Muscle layer of colon (tissue), 2 donors: Measurements from ENCODE around the gene UBL5.

ENCODE experiments used
- H3K27ac ChIP-seq: one replicate; pipeline ENCODE4 v1.7.0; 2013; ENCODE audit warnings: low read depth, mild to moderate bottlenecking, low read length, moderate library complexity
- H3K27me3 ChIP-seq, 2 donors: one replicate each; pipeline ENCODE4 v1.7.0; 2013; ENCODE audit warnings: low read length in 2 of 2, mild to moderate bottlenecking in 2 of 2; ENCODE audit not compliant: insufficient read depth in 2 of 2, control insufficient read depth in 1 of 2
- H3K36me3 ChIP-seq: one replicate; pipeline ENCODE4 v1.7.0; 2013; ENCODE audit warnings: mild to moderate bottlenecking, low read length; ENCODE audit not compliant: insufficient read depth
- H3K4me1 ChIP-seq: one replicate; pipeline ENCODE4 v1.7.0; 2013; ENCODE audit warnings: mild to moderate bottlenecking, low read length; ENCODE audit not compliant: insufficient read depth
- H3K4me3 ChIP-seq, 2 donors: one replicate each; pipeline ENCODE4 v1.7.0; 2013; ENCODE audit warnings: low read length in 2 of 2, low read depth in 1 of 2, mild to moderate bottlenecking in 1 of 2, moderate library complexity in 1 of 2
- H3K9ac ChIP-seq: one replicate; pipeline ENCODE4 v1.7.0; 2013; ENCODE audit warnings: low read length
- H3K9me3 ChIP-seq: one replicate; pipeline ENCODE4 v1.7.0; 2013; ENCODE audit warnings: mild to moderate bottlenecking, low read length
- donor health status: abdominal sarcoma.
- donor health status: Adenocarcinoma of cecum.

The UBL5 gene

DNA sequence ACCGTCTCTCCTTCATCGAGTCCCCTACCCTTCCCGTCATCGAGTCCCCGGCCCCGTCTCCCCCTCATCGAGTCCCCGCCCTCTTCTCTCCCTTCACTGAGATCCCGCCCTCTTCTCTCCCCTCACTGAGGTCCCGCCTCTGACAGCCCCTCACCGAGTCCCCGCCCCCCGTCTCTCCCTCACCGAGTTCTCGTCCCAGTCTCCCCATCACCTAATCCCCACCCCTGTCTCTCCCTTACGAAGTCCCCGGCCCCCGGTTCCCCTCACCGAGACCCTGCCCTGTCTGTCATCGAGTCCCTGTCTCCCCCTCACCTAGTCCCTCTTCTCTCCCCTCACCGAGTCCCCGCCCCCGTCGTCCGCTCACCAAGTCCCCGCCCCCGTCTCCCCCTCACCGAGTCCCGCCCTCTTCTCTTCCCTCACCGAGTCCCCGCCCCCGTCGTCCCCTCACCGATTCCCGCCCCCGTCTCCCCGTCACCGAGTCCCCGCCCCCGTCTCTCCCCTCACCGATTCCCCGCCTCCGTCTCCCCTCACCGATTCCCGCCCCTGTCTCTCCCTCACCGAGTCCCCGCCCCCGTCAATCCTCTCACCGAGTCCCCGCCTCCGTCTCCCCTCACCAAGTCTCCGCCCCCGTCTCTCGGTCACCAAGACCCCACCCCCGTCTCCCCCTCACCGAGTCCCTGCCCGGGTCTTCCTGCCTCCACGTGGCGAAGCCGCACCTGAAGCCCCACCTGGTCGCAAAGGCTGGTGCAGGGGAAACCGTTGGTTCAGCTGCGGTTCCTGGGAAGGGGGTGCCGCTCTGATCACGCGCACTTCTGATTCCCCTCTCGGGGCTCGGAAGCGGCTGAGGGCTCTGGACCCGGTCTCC is 35.3 kb upstream of the UBL5 start:
- Histone ChIP-seq H3K9me3 (no peaks in the 10 kb centered on the region), H3K9ac (peak overlapping the region; percentile 49), H3K4me3 (peak overlapping the region; percentile 52 to 84), H3K27ac (peak overlapping the region; percentile 84), H3K36me3 (no peaks in the 10 kb centered on the region), H3K27me3 (no peaks in the 10 kb centered on the region), H3K4me1 (no peaks in the 10 kb centered on the region)

DNA sequence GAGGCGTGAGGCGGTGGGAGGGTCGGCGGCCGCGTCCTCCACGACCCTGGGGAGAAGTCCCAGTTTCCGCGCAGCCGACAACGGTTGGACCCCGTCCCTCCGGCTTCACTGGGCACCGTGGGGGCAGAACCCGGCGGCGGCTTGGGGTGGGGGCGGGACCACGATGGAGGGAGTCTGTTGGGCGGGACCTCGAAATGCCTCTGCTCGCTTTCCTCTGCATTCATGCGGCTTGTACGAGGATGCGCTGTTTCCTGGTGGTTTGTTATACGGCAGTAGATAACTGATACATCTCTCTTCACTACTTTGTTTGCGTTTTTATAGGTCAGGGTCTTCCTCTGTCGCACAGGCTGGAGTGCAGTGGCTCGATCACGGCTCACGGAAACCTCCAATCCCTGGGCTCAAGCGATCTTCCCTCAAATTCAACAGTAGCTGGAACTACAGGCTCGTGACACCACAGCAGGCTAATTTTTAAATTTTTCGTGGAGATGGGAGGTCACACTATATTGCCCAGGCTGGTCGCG is 34.6 kb upstream of the UBL5 start:
- peak overlapping the region; percentile 49 for H3K9ac ChIP-seq
- no peaks in the 10 kb centered on the region for H3K4me1 ChIP-seq
- peak overlapping the region; percentile 52 to 84 for H3K4me3 ChIP-seq
- no peaks in the 10 kb centered on the region for H3K36me3 ChIP-seq
- peak overlapping the region; percentile 84 for H3K27ac ChIP-seq
- H3K27me3 ChIP-seq: no peaks in the 10 kb centered on the region
- no peaks in the 10 kb centered on the region for H3K9me3 ChIP-seq

DNA sequence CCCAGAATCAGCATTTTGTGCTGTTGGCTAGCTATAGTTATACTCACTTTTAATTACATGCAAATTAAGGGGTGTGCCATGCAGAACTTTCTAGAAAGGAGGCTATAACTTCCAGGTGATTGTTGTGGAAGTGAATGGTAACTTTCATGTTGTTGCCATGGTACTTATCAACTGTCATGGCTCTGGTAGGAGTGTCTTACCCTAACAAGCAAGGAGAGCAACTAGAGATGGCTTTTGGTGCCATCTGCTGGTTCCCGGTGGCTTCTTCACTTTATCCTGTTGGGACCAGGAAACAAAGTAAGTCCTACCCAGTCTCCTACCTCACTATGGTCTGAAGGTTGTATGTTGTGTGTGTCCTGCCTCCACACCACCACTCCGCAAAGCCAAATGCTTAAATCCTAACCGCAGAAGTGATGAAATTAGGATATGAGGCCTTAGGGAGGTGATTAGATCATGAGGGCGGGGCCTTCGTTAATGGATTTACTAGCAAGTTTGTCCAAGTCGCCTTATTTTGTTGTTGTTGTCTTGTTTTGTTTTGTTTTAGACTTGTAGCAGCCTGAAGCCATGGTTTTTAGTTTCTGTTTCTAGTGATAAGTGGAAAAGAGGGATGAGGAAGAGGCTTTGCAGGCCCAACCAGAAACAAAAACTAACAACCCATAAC is 31.5 kb upstream of the UBL5 start:
- no peaks in the 10 kb centered on the region for H3K36me3 ChIP-seq
- no peak overlapping the region for H3K4me3 ChIP-seq
- H3K27ac ChIP-seq: no peak overlapping the region
- H3K9me3 ChIP-seq: no peaks in the 10 kb centered on the region
- H3K9ac ChIP-seq: no peak overlapping the region
- no peaks in the 10 kb centered on the region for H3K4me1 ChIP-seq
- H3K27me3 ChIP-seq: no peaks in the 10 kb centered on the region

DNA sequence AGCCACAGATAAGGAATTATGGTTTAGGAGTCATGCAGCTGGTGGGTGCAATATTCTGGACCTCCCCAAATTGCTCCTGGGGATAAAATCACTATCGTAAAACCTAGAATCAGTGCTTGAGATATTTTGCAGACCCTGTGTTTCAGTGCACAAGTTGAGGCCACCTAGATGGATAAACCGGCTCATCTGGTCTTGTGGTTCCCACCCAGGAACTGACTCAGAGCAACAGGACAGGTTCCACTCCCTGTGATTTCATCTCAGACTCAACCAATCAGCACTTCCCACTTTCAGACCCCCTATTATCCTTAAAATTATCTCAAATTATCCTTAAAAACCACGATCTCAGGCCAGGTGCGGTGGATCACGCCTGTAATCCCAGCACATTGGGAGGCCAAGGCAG is 29.8 kb upstream of the UBL5 start:
- no peak overlapping the region for H3K4me3 ChIP-seq
- H3K36me3 ChIP-seq: no peaks in the 10 kb centered on the region
- H3K27me3 ChIP-seq: no peaks in the 10 kb centered on the region
- no peak overlapping the region for H3K9ac ChIP-seq
- no peaks in the 10 kb centered on the region for H3K9me3 ChIP-seq
- no peak overlapping the region for H3K27ac ChIP-seq
- H3K4me1 ChIP-seq: no peaks in the 10 kb centered on the region

DNA sequence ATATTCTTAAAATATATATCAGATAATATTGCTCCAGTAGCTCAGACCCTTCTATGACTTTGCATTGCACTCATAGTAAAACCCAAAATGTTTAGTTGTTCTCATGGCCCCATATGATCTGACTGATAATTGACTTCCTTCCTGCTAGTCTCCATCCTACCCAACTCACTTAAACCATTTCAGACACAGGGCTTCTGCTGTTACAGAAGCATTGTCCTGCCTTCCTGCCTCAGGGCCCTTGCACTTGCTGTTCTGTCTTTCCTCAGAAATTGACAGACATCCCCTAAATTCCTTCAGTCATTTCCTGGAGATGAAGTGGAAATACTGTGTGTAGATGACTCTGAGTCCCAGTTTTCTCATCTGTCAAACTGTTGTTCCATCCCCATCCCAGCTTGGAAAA is 28.6 kb upstream of the UBL5 start:
- H3K36me3 ChIP-seq: no peaks in the 10 kb centered on the region
- no peaks in the 10 kb centered on the region for H3K4me1 ChIP-seq
- H3K9me3 ChIP-seq: no peaks in the 10 kb centered on the region

DNA sequence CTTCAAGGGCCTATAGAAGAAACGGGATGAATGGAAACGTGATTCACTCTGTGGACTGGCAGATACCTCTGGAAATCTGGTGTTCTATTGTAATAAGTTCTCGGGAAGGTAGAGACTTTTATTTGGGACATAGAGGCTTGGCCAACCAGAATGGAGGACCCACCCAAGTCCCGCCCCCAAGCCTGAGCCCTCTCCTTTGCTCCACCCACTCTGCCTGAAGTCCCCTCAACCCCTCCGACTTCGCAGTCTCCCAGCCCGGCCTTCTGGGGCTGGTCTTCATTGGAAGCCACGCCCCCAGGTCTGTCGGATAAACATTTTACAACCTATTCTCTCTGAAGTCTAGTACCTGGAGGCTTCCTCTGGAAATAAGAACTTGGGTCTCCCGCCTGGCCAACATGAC is 25.7 kb upstream of the UBL5 start:
- peaks cover 5% of the 10 kb centered on the region for H3K36me3 ChIP-seq
- H3K4me1 ChIP-seq: no peaks in the 10 kb centered on the region
- H3K9ac ChIP-seq: no peak overlapping the region
- no peak overlapping the region for H3K27ac ChIP-seq
- no peaks in the 10 kb centered on the region for H3K27me3 ChIP-seq
- H3K4me3 ChIP-seq: no peak overlapping the region
- H3K9me3 ChIP-seq: no peaks in the 10 kb centered on the region

More for the DNA sequence above, 28.6 kb upstream of the UBL5 start:
- Histone ChIP-seq H3K27ac (no peak overlapping the region), H3K9ac (no peak overlapping the region), H3K4me3 (no peak overlapping the region), H3K27me3 (no peaks in the 10 kb centered on the region)

DNA sequence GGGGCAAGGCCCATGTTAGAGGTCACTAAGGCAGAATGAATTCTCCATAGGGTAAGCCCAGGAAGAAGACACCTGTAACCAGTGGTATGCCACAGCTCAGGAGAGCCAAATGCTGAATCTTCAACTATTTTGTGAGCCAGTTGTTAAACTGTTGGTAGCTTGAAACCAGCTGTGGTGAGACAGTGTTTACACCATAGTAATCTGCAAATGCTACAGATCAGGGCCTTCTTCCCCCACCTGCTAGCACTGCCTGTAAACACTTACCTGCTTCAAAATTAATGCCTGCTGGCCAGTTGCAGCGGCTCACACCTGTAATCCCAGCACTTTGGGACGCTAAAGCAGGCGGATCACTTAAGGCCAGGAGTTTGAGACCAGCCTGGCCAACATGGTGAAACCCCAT is 20.9 kb upstream of the UBL5 start:
- H3K27ac ChIP-seq: no peak overlapping the region
- no peaks in the 10 kb centered on the region for H3K9me3 ChIP-seq
- H3K4me1 ChIP-seq: no peaks in the 10 kb centered on the region
- H3K9ac ChIP-seq: no peak overlapping the region
- H3K4me3 ChIP-seq: no peak overlapping the region
- peaks cover 36% of the 10 kb centered on the region for H3K36me3 ChIP-seq
- no peaks in the 10 kb centered on the region for H3K27me3 ChIP-seq

DNA sequence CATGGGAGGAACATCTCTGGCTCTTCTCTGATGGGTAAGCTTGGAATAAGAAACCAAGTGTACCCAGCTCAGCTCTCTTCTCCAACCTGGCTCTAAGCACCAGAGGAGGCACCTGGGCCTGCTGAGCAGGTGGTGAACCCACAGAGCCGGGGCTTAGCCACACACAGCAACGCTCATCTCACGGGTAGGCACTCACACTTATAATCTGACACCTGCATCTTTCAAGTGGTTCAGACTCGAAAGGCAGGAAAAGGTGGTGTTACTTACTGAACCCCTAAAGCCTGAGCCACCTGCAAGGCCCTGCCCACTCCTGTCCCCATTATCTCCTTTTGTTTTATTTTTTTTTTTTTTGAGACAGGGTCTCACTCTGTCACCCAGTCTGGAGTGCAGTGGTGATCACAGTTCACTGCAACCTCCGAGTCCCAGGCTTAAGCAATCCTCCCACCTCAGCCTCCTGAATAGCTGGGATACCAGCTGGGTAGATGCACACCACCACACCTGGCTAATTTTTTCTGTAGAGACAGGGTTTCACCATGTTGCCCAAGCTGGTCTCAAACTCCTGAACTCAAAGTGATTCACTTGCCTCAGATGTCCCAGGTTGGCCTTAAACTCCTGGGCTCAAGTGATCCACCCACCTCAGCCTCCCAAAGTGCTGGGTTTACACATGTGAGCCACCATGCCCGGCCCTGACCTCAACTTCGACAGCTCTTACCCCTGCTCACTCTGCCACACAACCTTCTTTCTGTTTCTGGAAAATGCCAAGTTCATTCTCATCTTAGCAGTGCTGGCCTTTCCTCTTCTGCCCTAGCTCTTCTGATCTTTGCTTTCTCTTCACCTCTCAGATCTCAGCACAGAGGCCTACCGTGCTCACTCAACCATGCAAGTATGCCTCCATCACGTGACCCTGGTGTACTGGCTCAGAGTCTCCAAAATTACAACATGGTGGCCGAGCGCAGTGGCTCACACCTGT is 18.6 kb upstream of the UBL5 start:
- Histone ChIP-seq H3K27ac (no peak overlapping the region), H3K9me3 (no peaks in the 10 kb centered on the region), H3K36me3 (peaks cover 42% of the 10 kb centered on the region), H3K4me1 (no peaks in the 10 kb centered on the region), H3K27me3 (no peaks in the 10 kb centered on the region), H3K4me3 (no peak overlapping the region), H3K9ac (no peak overlapping the region)

DNA sequence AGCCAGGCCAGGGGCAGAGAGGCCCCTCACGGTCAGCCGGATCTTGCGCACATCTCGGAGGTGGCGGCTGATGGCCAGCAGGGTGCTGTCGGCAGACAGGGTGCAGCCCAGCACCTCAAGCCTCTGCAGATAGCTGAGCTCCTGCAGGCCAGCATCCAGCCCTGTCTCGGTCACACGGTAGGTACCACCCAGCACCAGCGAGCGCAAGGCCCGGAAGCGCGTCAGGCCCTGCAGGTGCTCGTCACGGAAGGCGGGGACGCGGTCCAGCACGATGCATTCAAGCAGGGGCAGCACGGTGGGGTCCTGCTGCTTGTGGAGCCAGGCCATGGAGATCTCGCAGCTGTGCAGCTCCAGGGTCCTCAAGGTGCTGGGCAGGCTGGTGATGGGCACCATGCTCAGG is 16.6 kb upstream of the UBL5 start:
- no peak overlapping the region for H3K9ac ChIP-seq
- H3K36me3 ChIP-seq: peaks cover 42% of the 10 kb centered on the region
- no peak overlapping the region for H3K4me3 ChIP-seq
- no peak overlapping the region for H3K27ac ChIP-seq
- H3K9me3 ChIP-seq: no peaks in the 10 kb centered on the region
- no peaks in the 10 kb centered on the region for H3K4me1 ChIP-seq
- no peaks in the 10 kb centered on the region for H3K27me3 ChIP-seq

DNA sequence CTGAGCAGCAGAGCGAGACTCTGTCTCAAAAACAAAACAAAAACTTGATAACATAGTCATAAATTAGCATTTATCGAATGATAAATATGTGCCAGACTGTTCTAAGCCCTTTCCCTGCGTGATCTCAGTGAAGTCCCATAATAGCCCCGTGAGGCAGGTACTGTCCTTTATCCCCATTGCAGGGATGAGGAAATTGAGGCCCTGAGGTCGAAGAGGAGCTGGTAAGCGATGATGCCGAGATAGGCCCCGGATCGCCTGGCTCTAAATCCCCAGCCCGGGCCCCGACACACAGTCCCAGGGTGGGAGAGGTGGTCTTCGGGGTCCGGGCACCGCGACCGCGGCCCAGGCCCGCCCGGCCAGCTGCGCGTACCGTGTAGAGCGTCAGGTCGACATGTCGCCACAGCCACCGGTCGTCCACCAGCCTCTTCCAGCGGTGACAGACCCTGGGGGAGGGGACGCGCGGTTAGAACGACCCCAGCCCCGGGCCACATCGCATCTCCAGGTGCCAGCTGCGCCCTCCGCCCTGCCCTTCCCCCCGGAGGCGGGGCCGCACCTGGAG is 9.5 kb upstream of the UBL5 start:
- no peaks in the 10 kb centered on the region for H3K27me3 ChIP-seq
- peak overlapping the region; percentile 89 for H3K9ac ChIP-seq
- H3K4me3 ChIP-seq: peak overlapping the region; percentile 55 to 98
- peaks cover 4% of the 10 kb centered on the region for H3K36me3 ChIP-seq
- no peaks in the 10 kb centered on the region for H3K9me3 ChIP-seq
- peaks cover 12% of the 10 kb centered on the region for H3K4me1 ChIP-seq
- peak overlapping the region; percentile 98 for H3K27ac ChIP-seq
